Hepatocyte (in vitro differentiated cells): Measurements from ENCODE around the gene CNMD.

Source experiments
- EZH2 ChIP-seq: fragments of 200-600 bp; sonication (generic); IDR thresholded peaks from 2 replicates; pipeline ENCODE4 v1.6.1; 2016; ENCODE audit warnings: antibody characterized with exemption, mild to moderate bottlenecking, borderline replicate concordance
- EZH2phosphoT487 ChIP-seq: fragments of 200-600 bp; sonication (generic); IDR thresholded peaks from one replicate; pipeline ENCODE4 v1.6.1; 2018; ENCODE audit warnings: antibody characterized with exemption, mild to moderate bottlenecking, low read depth, moderate library complexity; ENCODE audit not compliant: unreplicated experiment, severe bottlenecking
- TF ChIP-seq, protein P1 (sequence below): fragments of 200-600 bp; sonication (generic); IDR thresholded peaks from 2 replicates; pipeline ENCODE4 v1.5.1; 2016; ENCODE audit warnings: antibody characterized with exemption, mild to moderate bottlenecking; ENCODE audit not compliant: poor library complexity

DNA sequence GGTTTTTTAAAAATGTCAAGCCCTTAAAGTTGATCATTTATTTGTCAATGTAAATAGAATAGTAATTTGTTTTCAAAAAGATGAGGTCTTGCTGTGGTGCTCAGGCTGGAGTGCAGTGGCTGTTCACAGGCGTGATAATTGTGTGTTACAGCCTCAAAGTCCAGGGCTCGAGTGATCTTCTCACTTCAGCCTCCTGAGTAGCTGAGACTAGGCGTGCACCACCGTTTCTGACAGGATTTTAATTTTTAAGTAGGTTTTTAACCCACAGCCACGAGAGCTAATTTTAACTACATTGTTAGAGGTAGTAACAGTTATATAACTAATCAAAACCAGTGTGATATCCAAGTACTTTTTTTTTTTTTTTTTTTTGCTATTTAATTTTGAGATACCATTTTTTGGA is 43.1 kb downstream of the CNMD start:
- no peak for TF ChIP-seq EZH2
- TF ChIP-seq, protein P1, sequence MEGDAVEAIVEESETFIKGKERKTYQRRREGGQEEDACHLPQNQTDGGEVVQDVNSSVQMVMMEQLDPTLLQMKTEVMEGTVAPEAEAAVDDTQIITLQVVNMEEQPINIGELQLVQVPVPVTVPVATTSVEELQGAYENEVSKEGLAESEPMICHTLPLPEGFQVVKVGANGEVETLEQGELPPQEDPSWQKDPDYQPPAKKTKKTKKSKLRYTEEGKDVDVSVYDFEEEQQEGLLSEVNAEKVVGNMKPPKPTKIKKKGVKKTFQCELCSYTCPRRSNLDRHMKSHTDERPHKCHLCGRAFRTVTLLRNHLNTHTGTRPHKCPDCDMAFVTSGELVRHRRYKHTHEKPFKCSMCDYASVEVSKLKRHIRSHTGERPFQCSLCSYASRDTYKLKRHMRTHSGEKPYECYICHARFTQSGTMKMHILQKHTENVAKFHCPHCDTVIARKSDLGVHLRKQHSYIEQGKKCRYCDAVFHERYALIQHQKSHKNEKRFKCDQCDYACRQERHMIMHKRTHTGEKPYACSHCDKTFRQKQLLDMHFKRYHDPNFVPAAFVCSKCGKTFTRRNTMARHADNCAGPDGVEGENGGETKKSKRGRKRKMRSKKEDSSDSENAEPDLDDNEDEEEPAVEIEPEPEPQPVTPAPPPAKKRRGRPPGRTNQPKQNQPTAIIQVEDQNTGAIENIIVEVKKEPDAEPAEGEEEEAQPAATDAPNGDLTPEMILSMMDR, result no peak
- TF ChIP-seq EZH2phosphoT487, result no peak
